Measurements from ENCODE around the gene CHRD.

The CHRD gene

GRCh38 chr3:184384856-184385422, 5.1 kb downstream of the CHRD start:
- no peak overlapping the region for H3K4me3 ChIP-seq (ENCODE audit: low read length)
- TF ChIP-seq CTCF (conservative IDR thresholded peaks at IDR 0.05; ENCODE audit: low read length): no peak
- no peak for DNase-seq (ENCODE audit: low read depth)

- no peak for TF ChIP-seq CTCF (conservative IDR thresholded peaks at IDR 0.05; ENCODE audit: low read length)
- no peak overlapping the region for H3K4me3 ChIP-seq (ENCODE audit: low read length)
- DNase-seq (ENCODE audit: low read depth): no peak
Measured at GRCh38 chr3:184386047-184386806, 6.4 kb downstream of the CHRD start.

GRCh38 chr3:184387174-184387714, 7.4 kb downstream of the CHRD start:
- H3K4me3 ChIP-seq (ENCODE audit: low read length): no peak overlapping the region
- no peak for DNase-seq (ENCODE audit: low read depth)
- no peak for TF ChIP-seq CTCF (conservative IDR thresholded peaks at IDR 0.05; ENCODE audit: low read length)

GRCh38 chr3:184388164-184388935, 8.5 kb downstream of the CHRD start:
- TF ChIP-seq CTCF (conservative IDR thresholded peaks at IDR 0.05; ENCODE audit: low read length): no peak
- DNase-seq (ENCODE audit: low read depth): no peak
- no peak overlapping the region for H3K4me3 ChIP-seq (ENCODE audit: low read length)

GRCh38 chr3:184388936-184389230, 9.0 kb downstream of the CHRD start:
- H3K4me3 ChIP-seq (ENCODE audit: low read length): no peak overlapping the region

GRCh38 chr3:184389384-184389783, 9.5 kb downstream of the CHRD start:
- no peak for TF ChIP-seq CTCF (conservative IDR thresholded peaks at IDR 0.05; ENCODE audit: low read length)

More at GRCh38 chr3:184388936-184389230, 9.0 kb downstream of the CHRD start:
- no peak for DNase-seq (ENCODE audit: low read depth)
- TF ChIP-seq CTCF (conservative IDR thresholded peaks at IDR 0.05; ENCODE audit: low read length): no peak

More at GRCh38 chr3:184389384-184389783, 9.5 kb downstream of the CHRD start:
- no peak for DNase-seq (ENCODE audit: low read depth)
- H3K4me3 ChIP-seq (ENCODE audit: low read length): no peak overlapping the region
